Endothelial cell of umbilical vein (primary cell): ENCODE measurements around the gene PECR. TPM values are rescaled to one million over a fixed set of nuclear protein-coding genes. Genes with fewer than 3 reads are reported as not detected.

Experiments
- BruUV-seq: library from RNA; stranded (reverse); fragments of 400-500 nt; replicated peaks from 2 replicates; lab custom pipeline; 2021; lab: Mats Ljungman, UMichigan
- CTCF ChIA-PET: fragments of 300-600, 350-600 bp; sonication (Branson Sonifier 250); formaldehyde crosslinking; loops from one replicate; lab custom pipeline; 2021; ENCODE audit warnings: antibody characterized with exemption, inconsistent platforms; lab: Charles Lee
- POLR2A ChIA-PET: fragments of 300-600, 350-600 bp; sonication (Branson Sonifier 250); formaldehyde crosslinking; loops from one replicate; lab custom pipeline; 2021; ENCODE audit warnings: antibody characterized with exemption, inconsistent platforms; lab: Charles Lee
- DNase-seq: peaks from one replicate; pipeline ENCODE4 v3.0.0-alpha.2; 2011; ENCODE audit warnings: low read depth, low spot score
- FAIRE-seq: peaks from 2 replicates; lab custom pipeline; 2011; peaks lifted over from hg19 to GRCh38; lab: Jason Lieb, UNC
- H2AFZ ChIP-seq: 2 replicates; pipeline ENCODE4 v1.6.0; 2012; ENCODE audit warnings: low read depth, low read length, control low read depth, inconsistent platforms
- H3K27ac ChIP-seq: 2 replicates; pipeline ENCODE4 v1.5.1; 2011; ENCODE audit warnings: low read depth, mild to moderate bottlenecking, control low read depth, low read length, moderate library complexity; ENCODE audit not compliant: insufficient read depth
- H3K27me3 ChIP-seq, 2 experiments: 2 replicates each; pipeline versions ENCODE4 v1.6.0 to v1.6.1; 2011; ENCODE audit warnings: low read length in 2 of 2, mixed read lengths in 1 of 2; ENCODE audit not compliant: control insufficient read depth in 2 of 2, insufficient read depth in 2 of 2
- H3K36me3 ChIP-seq, 2 experiments: 2 replicates in 1 of 2; 3 replicates in 1 of 2; pipeline ENCODE4 v1.5.1; 2011; ENCODE audit warnings: low read length in 2 of 2, mild to moderate bottlenecking in 1 of 2, moderate library complexity in 1 of 2; ENCODE audit not compliant: control insufficient read depth in 2 of 2, insufficient read depth in 2 of 2; ENCODE audit errors: extremely low read depth in 1 of 2
- H3K4me1 ChIP-seq: 3 replicates; pipeline ENCODE4 v1.5.1; 2011; ENCODE audit warnings: mild to moderate bottlenecking, low read length; ENCODE audit not compliant: control insufficient read depth, insufficient read depth; ENCODE audit errors: extremely low read depth
- H3K4me2 ChIP-seq: 2 replicates; pipeline ENCODE4 v1.6.1; 2011; ENCODE audit warnings: low read length, control low read depth, mixed read lengths; ENCODE audit not compliant: insufficient read depth
- H3K4me3 ChIP-seq, 3 experiments: fragments of 200-600 bp in 1 of 3; sonication (generic), shearing (Covaris generic) in 1 of 3; replicated peaks in 1 of 3; 2 replicates each; pipeline ENCODE4 v1.5.1; 2011 to 2016; ENCODE audit warnings: control low read depth in 3 of 3, low read length in 3 of 3, mild to moderate bottlenecking in 2 of 3, inconsistent platforms in 1 of 3, low read depth in 1 of 3, moderate library complexity in 1 of 3; ENCODE audit not compliant: insufficient read depth in 1 of 3
- H3K79me2 ChIP-seq: 2 replicates; pipeline ENCODE4 v1.6.0; 2012; ENCODE audit warnings: low read length, inconsistent platforms; ENCODE audit not compliant: control insufficient read depth, insufficient read depth
- H3K9ac ChIP-seq: replicated peaks from 2 replicates; pipeline ENCODE3; 2011; ENCODE audit warnings: low read length, control low read depth; ENCODE audit not compliant: insufficient read depth; ENCODE audit errors: extremely low read depth
- H3K9me1 ChIP-seq: replicated peaks from 3 replicates; pipeline ENCODE4 v1.6.0; 2011; ENCODE audit warnings: mild to moderate bottlenecking, low read length; ENCODE audit not compliant: control insufficient read depth, insufficient read depth; ENCODE audit errors: extremely low read depth
- H3K9me3 ChIP-seq: replicated peaks from 2 replicates; pipeline ENCODE4 v1.5.1; 2012; ENCODE audit warnings: low read length, inconsistent platforms; ENCODE audit not compliant: control insufficient read depth, insufficient read depth
- H4K20me1 ChIP-seq: replicated peaks from 2 replicates; pipeline ENCODE3; 2011; ENCODE audit warnings: mild to moderate bottlenecking, low read length; ENCODE audit not compliant: control insufficient read depth, insufficient read depth; ENCODE audit errors: extremely low read depth
- CTCF ChIP-seq, 2 donors: IDR thresholded peaks; 1 replicate in 1 of 2; 2 replicates in 1 of 2; pipeline ENCODE4 v1.5.1; 2011; ENCODE audit warnings: low read length in 2 of 2, mild to moderate bottlenecking in 2 of 2, moderate library complexity in 2 of 2, control low read depth in 1 of 2, inconsistent platforms in 1 of 2, low read depth in 1 of 2; ENCODE audit not compliant: insufficient read depth in 1 of 2; ENCODE audit errors: extremely low read depth in 1 of 2
- EZH2 ChIP-seq: IDR thresholded peaks from 2 replicates; pipeline ENCODE4 v1.6.1; 2012; ENCODE audit warnings: borderline replicate concordance, low read depth, mild to moderate bottlenecking, moderate library complexity, low read length, inconsistent platforms; ENCODE audit not compliant: severe bottlenecking
- FOS ChIP-seq: IDR thresholded peaks from 2 replicates; pipeline ENCODE4 v1.6.1; 2011; ENCODE audit warnings: mild to moderate bottlenecking, low read length, moderate library complexity, borderline replicate concordance; ENCODE audit not compliant: insufficient read depth
- GATA2 ChIP-seq: IDR thresholded peaks from 2 replicates; pipeline ENCODE4 v1.7.0; 2011; ENCODE audit warnings: low read depth, mild to moderate bottlenecking, moderate library complexity, mixed read lengths, low read length; ENCODE audit not compliant: insufficient read length, insufficient read depth
- JUN ChIP-seq: IDR thresholded peaks from 2 replicates; pipeline ENCODE4 v1.6.1; 2011; ENCODE audit warnings: borderline replicate concordance, low read depth; ENCODE audit not compliant: insufficient read length, insufficient read depth
- MAX ChIP-seq: IDR thresholded peaks from 2 replicates; pipeline ENCODE4 v1.6.1; 2011; ENCODE audit not compliant: insufficient read depth, insufficient read length
- MYC ChIP-seq: IDR thresholded peaks from one replicate; pipeline ENCODE4 v1.6.1; 2011; ENCODE audit warnings: mild to moderate bottlenecking, low read depth, low read length
- POLR2A ChIP-seq: IDR thresholded peaks from 2 replicates; pipeline ENCODE4 v1.6.1; 2012; ENCODE audit warnings: low read depth, mild to moderate bottlenecking, control low read depth, low read length
- POLR2AphosphoS5 ChIP-seq: IDR thresholded peaks from 2 replicates; pipeline ENCODE4 v1.6.1; 2012; ENCODE audit warnings: low read depth, mild to moderate bottlenecking, control low read depth, low read length, moderate library complexity; ENCODE audit not compliant: insufficient read depth
- dilution Hi-C: fragments of 300-500 bp; cut with MboI; formaldehyde crosslinking; loops from one replicate; pipeline ENCODE4 v1.15.0; 2019; ENCODE audit warnings: low sequenced_read_pairs; ENCODE audit not compliant: extremely low pct_ligation_motif_present
- intact Hi-C: fragments of 100-400 bp; cut with micrococcal nuclease; formaldehyde crosslinking; loops from one replicate; pipeline ENCODE4 v1.10.0; 2022
- polyA plus RNA-seq, 4 experiments: library from polyadenylated mRNA; depleted of rRNA in 3 of 4; stranded (reverse) in 3 of 4; unstranded in 1 of 4; fragments of >200 nt; gene quantifications; 2 replicates each; pipeline versions ENCODE4 v1.2.1 to v1.2.3, GENCODE V29; 2011 to 2012; ENCODE audit warnings: missing spikeins in 1 of 4
- total RNA-seq: library from RNA; stranded (reverse); gene quantifications from 2 replicates; pipeline ENCODE4 v1.2.3, GENCODE V29; 2021

The PECR gene
- total and polyA plus RNA-seq, 2 donors (not counting 3 experiments of a cell fraction or from before 2014, with no cell fraction given), result 4.1 to 6.2 TPM

GRCh38 chr2:216090369-216090786 lies 8.8 kb upstream of the PECR start:
- DNase-seq (no peak), FAIRE-seq (no peak)
- Histone ChIP-seq H2AFZ (no peak overlapping the region), H3K4me2 (no peak overlapping the region), H3K4me3 (no peak overlapping the region), H3K79me2 (no peaks in the 10 kb centered on the region), H4K20me1 (no peaks in the 10 kb centered on the region), H3K27me3 (peaks cover 13 to 20% of the 10 kb centered on the region in 2 experiments), H3K27ac (no peak overlapping the region), H3K36me3 (no peaks in the 10 kb centered on the region), H3K4me1 (no peaks in the 10 kb centered on the region), H3K9me1 (no peaks in the 10 kb centered on the region), H3K9me3 (no peaks in the 10 kb centered on the region), H3K9ac (no peak overlapping the region)
- BruUV-seq, result no TSS peak
- dilution Hi-C loops, result no loop called here
- CTCF ChIA-PET, result no interaction called here
- POLR2A ChIA-PET, result no interaction called here
- TF ChIP-seq JUN, result no peak
- TF ChIP-seq MYC, result no peak
- TF ChIP-seq POLR2AphosphoS5, result no peak
- intact Hi-C loops, result no loop called here

GRCh38 chr2:216086207-216086893 lies 4.7 kb upstream of the PECR start:
- DNase-seq, result no peak
- H3K79me2 ChIP-seq, result no peaks in the 10 kb centered on the region
- no peaks in the 10 kb centered on the region for H3K9me1 ChIP-seq
- H3K4me3 ChIP-seq, result no peak overlapping the region
- no peak for FAIRE-seq
- intact Hi-C loops (no loop called here), dilution Hi-C loops (no loop called here)
- no TSS peak for BruUV-seq
- H4K20me1 ChIP-seq, result no peaks in the 10 kb centered on the region
- no peaks in the 10 kb centered on the region for H3K9me3 ChIP-seq
- no peak overlapping the region for H2AFZ ChIP-seq
- peaks cover 4% of the 10 kb centered on the region for H3K4me1 ChIP-seq
- ChIA-PET CTCF (no interaction called here), POLR2A (no interaction called here)
- no peaks in the 10 kb centered on the region for H3K36me3 ChIP-seq
- H3K27ac ChIP-seq, result no peak overlapping the region
- H3K4me2 ChIP-seq, result no peak overlapping the region
- TF ChIP-seq POLR2AphosphoS5 (no peak), GATA2 (no peak), EZH2 (no peak), JUN (no peak), CTCF (IDR thresholded peaks at IDR 0.05; ENCODE audit: extremely low read depth in 1 of 2, insufficient read depth in 1 of 2, low read depth in 1 of 2, low read length in 2 of 2) (no peak), POLR2A (no peak), MAX (no peak), MYC (no peak), FOS (no peak)
- peaks cover 15 to 17% of the 10 kb centered on the region in 2 experiments for H3K27me3 ChIP-seq
- H3K9ac ChIP-seq, result no peak overlapping the region
